ENCODE results near the gene TNFAIP2. TPM values are rescaled to one million over a fixed set of nuclear protein-coding genes. Genes with fewer than 3 reads are reported as not detected.
A peak's percentile ranks its signal among the peaks of the same experiment; 100 is the strongest.

Gene TNFAIP2
- total and polyA plus RNA-seq, 2 experiments from 2014 or later = 0.32 to 1.2 TPM

- Histone ChIP-seq H3K4me1 (ENCODE audit: low read depth) (peaks cover 6% of the 10 kb centered on the region), H3K9me3 (ENCODE audit: low read depth) (no peaks in the 10 kb centered on the region), H3K27me3 (peaks cover 31% of the 10 kb centered on the region), H3K36me3 (no peaks in the 10 kb centered on the region), H3K4me3 (no peak overlapping the region), H3K27ac (no peak overlapping the region)
- DNase-seq (ENCODE audit: low read depth in 1 of 2, low spot score in 1 of 2) = no peak
- no peak for TF ChIP-seq CTCF (IDR thresholded peaks at IDR 0.05; ENCODE audit: low read depth, low read length)
Observed at GRCh38 chr14:103129301-103130016, 6.2 kb downstream of the TNFAIP2 start.

- Histone ChIP-seq H3K4me1 (ENCODE audit: low read depth) (peaks cover 6% of the 10 kb centered on the region), H3K9me3 (ENCODE audit: low read depth) (no peaks in the 10 kb centered on the region), H3K4me3 (no peak overlapping the region), H3K27me3 (peaks cover 23% of the 10 kb centered on the region), H3K36me3 (no peaks in the 10 kb centered on the region), H3K27ac (no peak overlapping the region)
- DNase-seq (ENCODE audit: low read depth in 1 of 2, low spot score in 1 of 2) = no peak
- TF ChIP-seq CTCF (IDR thresholded peaks at IDR 0.05; ENCODE audit: low read depth, low read length) = no peak
Observed at GRCh38 chr14:103130017-103130764, 6.9 kb downstream of the TNFAIP2 start.

- peak in 1 of 2 donors; percentile 92 for DNase-seq (ENCODE audit: low read depth in 1 of 2, low spot score in 1 of 2)
- peaks cover 6% of the 10 kb centered on the region for H3K4me1 ChIP-seq (ENCODE audit: low read depth)
- H3K36me3 ChIP-seq = no peaks in the 10 kb centered on the region
- no peak for TF ChIP-seq CTCF (IDR thresholded peaks at IDR 0.05; ENCODE audit: low read depth, low read length)
- no peak overlapping the region for H3K4me3 ChIP-seq
- H3K27me3 ChIP-seq = peaks cover 16% of the 10 kb centered on the region
- no peaks in the 10 kb centered on the region for H3K9me3 ChIP-seq (ENCODE audit: low read depth)
- H3K27ac ChIP-seq = no peak overlapping the region
Observed at GRCh38 chr14:103130965-103131364, 7.7 kb downstream of the TNFAIP2 start.

GRCh38 chr14:103131580-103131979 is 8.3 kb downstream of the TNFAIP2 start:
- no peaks in the 10 kb centered on the region for H3K9me3 ChIP-seq (ENCODE audit: low read depth)
- no peak for DNase-seq (ENCODE audit: low read depth in 1 of 2, low spot score in 1 of 2)
- no peak overlapping the region for H3K27ac ChIP-seq
- H3K27me3 ChIP-seq = peaks cover 9% of the 10 kb centered on the region
- peaks cover 6% of the 10 kb centered on the region for H3K4me1 ChIP-seq (ENCODE audit: low read depth)
- H3K36me3 ChIP-seq = no peaks in the 10 kb centered on the region
- H3K4me3 ChIP-seq = no peak overlapping the region
- TF ChIP-seq CTCF (IDR thresholded peaks at IDR 0.05; ENCODE audit: low read depth, low read length) = no peak

- H3K36me3 ChIP-seq = no peaks in the 10 kb centered on the region
- H3K27ac ChIP-seq = peak overlapping the region; percentile 56
- H3K4me3 ChIP-seq = no peak overlapping the region
- H3K9me3 ChIP-seq (ENCODE audit: low read depth) = no peaks in the 10 kb centered on the region
- no peak for TF ChIP-seq CTCF (IDR thresholded peaks at IDR 0.05; ENCODE audit: low read depth, low read length)
- DNase-seq (ENCODE audit: low read depth in 1 of 2, low spot score in 1 of 2) = peak in 1 of 2 donors; percentile 71
- peaks cover 11% of the 10 kb centered on the region for H3K4me1 ChIP-seq (ENCODE audit: low read depth)
- H3K27me3 ChIP-seq = peaks cover 3% of the 10 kb centered on the region
Observed at GRCh38 chr14:103132381-103133209, 9.3 kb downstream of the TNFAIP2 start.
